HCT116 (cell line): ENCODE data around the gene ACSM6. TPM values are rescaled to one million over a fixed set of nuclear protein-coding genes. Genes with fewer than 3 reads are reported as not detected.

Experiments used
- ATAC-seq: fragments of 200-7000 bp; cut with Tn5 transposase; 2 replicates; pipeline ENCODE4 v1.9.1; 2020; ENCODE audit warnings: mild to moderate bottlenecking, moderate library complexity
- BruUV-seq: library from RNA; stranded (reverse); fragments of 400-500 nt; replicated peaks from 2 replicates; lab custom pipeline; 2021; lab: Mats Ljungman, UMichigan
- CTCF ChIA-PET: fragments of 300-600 bp; sonication (Branson Sonifier 250); formaldehyde crosslinking; loops from one replicate; lab custom pipeline; 2021; ENCODE audit warnings: antibody characterized with exemption; lab: Charles Lee
- POLR2A ChIA-PET: fragments of 300-600, 350-600 bp; sonication (Branson Sonifier 250); formaldehyde crosslinking; loops from one replicate; lab custom pipeline; 2021; ENCODE audit warnings: antibody characterized with exemption; lab: Charles Lee
- RAD21 ChIA-PET, 2 experiments: fragments of 300-600 bp; sonication (Branson Sonifier 250); formaldehyde crosslinking; loops; one replicate each; lab custom pipeline; 2023; ENCODE audit warnings: low total read pairs in 2 of 2; ENCODE audit not compliant: uncharacterized antibody in 2 of 2, unreplicated experiment in 2 of 2, low non-redundant PET in 1 of 2; lab: Charles Lee
- DNase-seq: peaks from one replicate; pipeline ENCODE4 v3.0.0-alpha.2; 2010; ENCODE audit warnings: low read depth, low spot score
- H2AFZ ChIP-seq: fragments of 200-600 bp; shearing (Covaris generic), sonication (generic); 2 replicates; pipeline ENCODE4 v1.6.1; 2017; ENCODE audit warnings: low read depth, mixed run types, mixed read lengths, antibody characterized with exemption, low read length; ENCODE audit not compliant: poor library complexity, severe bottlenecking
- H3K27ac ChIP-seq: 2 replicates; pipeline ENCODE4 v1.5.1; 2012; ENCODE audit warnings: low read depth, low read length
- H3K27me3 ChIP-seq: fragments of 200-600 bp; sonication (generic); 2 replicates; pipeline ENCODE4 v1.6.1; 2016; ENCODE audit warnings: mixed run types, low read length, mixed read lengths; ENCODE audit not compliant: insufficient read depth
- H3K36me3 ChIP-seq, 2 experiments: fragments of 200-500 bp in 1 of 2; fragments of 200-600 bp in 1 of 2; sonication (Bioruptor generic) in 1 of 2; sonication (generic) in 1 of 2; 2 replicates each; pipeline versions ENCODE4 v1.5.1 to v1.6.1; 2014 to 2016; ENCODE audit warnings: low read length in 2 of 2, inconsistent platforms in 1 of 2, mixed read lengths in 1 of 2, mixed run types in 1 of 2; ENCODE audit not compliant: insufficient read depth in 2 of 2, control insufficient read depth in 1 of 2
- H3K4me1 ChIP-seq, 2 experiments: fragments of 200-600 bp in 1 of 2; sonication (generic) in 1 of 2; 2 replicates each; pipeline versions ENCODE4 v1.5.1 to v1.6.1; 2012 to 2017; ENCODE audit warnings: low read length in 2 of 2, inconsistent platforms in 1 of 2, mild to moderate bottlenecking in 1 of 2, mixed read lengths in 1 of 2, mixed run types in 1 of 2, moderate library complexity in 1 of 2; ENCODE audit not compliant: insufficient read depth in 2 of 2, control insufficient read depth in 1 of 2
- H3K4me2 ChIP-seq: fragments of 200-600 bp; sonication (generic); 2 replicates; pipeline ENCODE4 v1.6.1; 2017; ENCODE audit warnings: mixed run types, low read length, mixed read lengths
- H3K4me3 ChIP-seq, 2 experiments: fragments of 200-600 bp in 1 of 2; sonication (generic) in 1 of 2; replicated peaks in 1 of 2; 2 replicates each; pipeline ENCODE4 v1.5.1; 2011 to 2016; ENCODE audit warnings: low read length in 2 of 2, control low read depth in 1 of 2, low read depth in 1 of 2, mild to moderate bottlenecking in 1 of 2, mixed read lengths in 1 of 2, mixed run types in 1 of 2
- H3K79me2 ChIP-seq: fragments of 200-600 bp; sonication (generic); 2 replicates; pipeline ENCODE4 v1.6.1; 2017; ENCODE audit warnings: mild to moderate bottlenecking, mixed run types, low read length, moderate library complexity, mixed read lengths; ENCODE audit not compliant: insufficient read depth
- H3K9ac ChIP-seq: fragments of 200-600 bp; sonication (generic); 2 replicates; pipeline ENCODE4 v1.6.1; 2016; ENCODE audit warnings: low read length, mixed read lengths
- H3K9me2 ChIP-seq: fragments of 200-600 bp; sonication (generic), shearing (Covaris generic); 2 replicates; pipeline ENCODE4 v1.6.1; 2017; ENCODE audit warnings: mixed run types, mild to moderate bottlenecking, moderate library complexity; ENCODE audit not compliant: insufficient read depth
- H3K9me3 ChIP-seq, 2 experiments: fragments of 200-500 bp in 1 of 2; fragments of 200-600 bp in 1 of 2; sonication (Bioruptor generic) in 1 of 2; sonication (generic) in 1 of 2; 2 replicates each; pipeline ENCODE4 v1.6.1; 2014 to 2017; ENCODE audit warnings: low read length in 2 of 2, mixed read lengths in 2 of 2, inconsistent platforms in 1 of 2, low read depth in 1 of 2, mild to moderate bottlenecking in 1 of 2, mixed run types in 1 of 2, moderate library complexity in 1 of 2; ENCODE audit not compliant: control insufficient read depth in 1 of 2, insufficient read depth in 1 of 2
- H4K20me1 ChIP-seq: fragments of 200-600 bp; sonication (generic), shearing (Covaris generic); 2 replicates; pipeline ENCODE4 v1.6.1; 2017; ENCODE audit warnings: mixed run types, mild to moderate bottlenecking, moderate library complexity; ENCODE audit not compliant: insufficient read depth
- CEBPB ChIP-seq: IDR thresholded peaks from 2 replicates; pipeline ENCODE4 v1.6.1; 2012; ENCODE audit warnings: low read depth
- ELF1 ChIP-seq: IDR thresholded peaks from 2 replicates; pipeline ENCODE4 v1.6.1; 2012; ENCODE audit warnings: low read depth, borderline replicate concordance
- FOSL1 ChIP-seq: IDR thresholded peaks from 2 replicates; pipeline ENCODE4 v1.6.1; 2012; ENCODE audit warnings: low read depth
- JUND ChIP-seq: IDR thresholded peaks from 2 replicates; pipeline ENCODE4 v1.6.1; 2012
- MAX ChIP-seq: IDR thresholded peaks from 2 replicates; pipeline ENCODE4 v1.6.1; 2012
- RAD21 ChIP-seq: IDR thresholded peaks from 2 replicates; pipeline ENCODE4 v1.6.1; 2012; ENCODE audit warnings: low read depth, mild to moderate bottlenecking
- TCF7L2 ChIP-seq: IDR thresholded peaks from 2 replicates; pipeline ENCODE4 v1.7.0; 2011; ENCODE audit warnings: borderline replicate concordance, inconsistent platforms; ENCODE audit not compliant: insufficient read depth, insufficient read length; ENCODE audit errors: extremely low read depth
- YY1 ChIP-seq: IDR thresholded peaks from 2 replicates; pipeline ENCODE4 v1.6.1; 2011; ENCODE audit warnings: low read length, low read depth, moderate library complexity, mild to moderate bottlenecking; ENCODE audit not compliant: insufficient replicate concordance; ENCODE audit errors: extremely low read depth
- intact Hi-C: fragments of 100-400 bp; cut with micrococcal nuclease; formaldehyde crosslinking; loops from 2 replicates; pipeline ENCODE4 v1.10.0; 2022
- total RNA-seq: library from RNA; stranded (reverse); gene quantifications from one replicate; pipeline ENCODE4 v1.2.1, GENCODE V29; 2021; ENCODE audit not compliant: unreplicated experiment
- TF ChIP-seq, protein P1 (sequence below), 3 experiments: fragments of 200-600 bp in 1 of 3; sonication (generic) in 1 of 3; IDR thresholded peaks in 2 of 3; conservative IDR thresholded peaks in 1 of 3; 2 replicates each; pipeline ENCODE4 v1.5.1; 2012 to 2017; ENCODE audit warnings: low read depth in 2 of 3, low read length in 2 of 3, antibody characterized with exemption in 1 of 3, borderline replicate concordance in 1 of 3, control low read depth in 1 of 3, mild to moderate bottlenecking in 1 of 3, mixed read lengths in 1 of 3, mixed run types in 1 of 3, moderate library complexity in 1 of 3; ENCODE audit not compliant: insufficient read depth in 1 of 3

ACSM6 gene
- total RNA-seq, 1 experiment from 2014 or later, result not detected

GRCh38 chr10:95221124-95221523, 27.1 kb downstream of the ACSM6 start:
- Histone ChIP-seq H3K9me3 (no peaks in the 10 kb centered on the region), H3K79me2 (no peaks in the 10 kb centered on the region), H3K27ac (no peak overlapping the region), H3K4me1 (peaks cover 0 to 39% of the 10 kb centered on the region in 2 experiments; a peak in 3 of 4 replicates), H3K9ac (no peak overlapping the region), H3K4me3 (no peak overlapping the region), H3K9me2 (no peaks in the 10 kb centered on the region), H3K27me3 (no peaks in the 10 kb centered on the region), H2AFZ (no peak overlapping the region), H3K4me2 (peak overlapping the region; percentile 57), H4K20me1 (no peaks in the 10 kb centered on the region), H3K36me3 (no peaks in the 10 kb centered on the region)
- TF ChIP-seq JUND, result no peak
- TF ChIP-seq RAD21, result no peak
- TF ChIP-seq YY1, result no peak
- no peak for TF ChIP-seq ELF1
- TF ChIP-seq, protein P1, sequence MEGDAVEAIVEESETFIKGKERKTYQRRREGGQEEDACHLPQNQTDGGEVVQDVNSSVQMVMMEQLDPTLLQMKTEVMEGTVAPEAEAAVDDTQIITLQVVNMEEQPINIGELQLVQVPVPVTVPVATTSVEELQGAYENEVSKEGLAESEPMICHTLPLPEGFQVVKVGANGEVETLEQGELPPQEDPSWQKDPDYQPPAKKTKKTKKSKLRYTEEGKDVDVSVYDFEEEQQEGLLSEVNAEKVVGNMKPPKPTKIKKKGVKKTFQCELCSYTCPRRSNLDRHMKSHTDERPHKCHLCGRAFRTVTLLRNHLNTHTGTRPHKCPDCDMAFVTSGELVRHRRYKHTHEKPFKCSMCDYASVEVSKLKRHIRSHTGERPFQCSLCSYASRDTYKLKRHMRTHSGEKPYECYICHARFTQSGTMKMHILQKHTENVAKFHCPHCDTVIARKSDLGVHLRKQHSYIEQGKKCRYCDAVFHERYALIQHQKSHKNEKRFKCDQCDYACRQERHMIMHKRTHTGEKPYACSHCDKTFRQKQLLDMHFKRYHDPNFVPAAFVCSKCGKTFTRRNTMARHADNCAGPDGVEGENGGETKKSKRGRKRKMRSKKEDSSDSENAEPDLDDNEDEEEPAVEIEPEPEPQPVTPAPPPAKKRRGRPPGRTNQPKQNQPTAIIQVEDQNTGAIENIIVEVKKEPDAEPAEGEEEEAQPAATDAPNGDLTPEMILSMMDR (IDR thresholded peaks at IDR 0.05 in 2 of 3, conservative IDR thresholded peaks at IDR 0.05 in 1 of 3; ENCODE audit: borderline replicate concordance in 1 of 3, insufficient read depth in 1 of 3, low read depth in 2 of 3, low read length in 2 of 3), result no peak
- no peak for TF ChIP-seq FOSL1
- TF ChIP-seq CEBPB, result no peak
- no peak for TF ChIP-seq TCF7L2
- no peak for TF ChIP-seq MAX
- no peak for DNase-seq
- intact Hi-C loops, result no loop called here
- ChIA-PET CTCF (no interaction called here), POLR2A (no interaction called here), RAD21 (no interaction called here)
- no TSS peak for BruUV-seq
- ATAC-seq, result peak; percentile 65; the same call in 1 of the 2 replicates
